HG03521 (cell line): ENCODE measurements around the gene DUSP2.
"Not testable (repeated sequence)": the region's sequence is repeated elsewhere in the genome, so short reads cannot be mapped to it uniquely, and the experiment has no call there.

Experiments used
- ATAC-seq: cut with Tn5 transposase; IDR thresholded peaks from one replicate; pipeline ENCODE4 v1.9.1; 2021; ENCODE audit warnings: mild to moderate bottlenecking, moderate library complexity; ENCODE audit not compliant: unreplicated experiment

Gene DUSP2

DNA sequence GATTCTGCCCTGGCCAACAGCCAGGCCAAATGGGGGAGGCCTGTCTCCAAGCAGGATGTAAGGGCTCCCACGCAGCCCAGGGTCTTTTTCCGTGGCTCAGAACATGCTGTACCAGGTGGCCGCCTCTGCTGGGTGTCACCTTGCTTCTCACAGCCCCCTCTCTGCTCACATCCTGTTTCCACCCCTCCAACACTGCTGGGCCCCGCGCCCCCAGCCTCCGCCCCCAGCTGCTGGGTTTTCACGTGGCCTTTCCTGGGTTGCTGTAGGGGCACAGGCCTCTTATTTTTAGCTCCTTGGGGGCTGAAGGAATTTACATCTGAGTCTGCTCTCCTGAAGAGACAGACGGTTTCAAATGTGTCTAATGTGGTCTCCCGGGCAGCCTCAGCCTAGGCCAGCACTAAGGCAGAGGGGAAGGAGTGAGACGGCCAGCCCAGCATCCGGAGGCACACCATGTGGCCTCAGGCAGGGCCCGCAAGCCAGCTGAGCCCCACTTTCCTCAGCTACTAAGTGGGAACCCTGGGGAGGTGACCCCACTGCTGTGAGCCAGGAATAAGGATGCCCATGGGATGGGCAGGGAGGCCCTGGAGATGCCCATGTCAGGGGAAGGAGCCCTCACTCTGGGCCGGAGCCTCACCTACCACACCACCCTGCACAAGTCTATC, 18.7 kb upstream of the DUSP2 start:
- ATAC-seq: peak; percentile 50

- ATAC-seq: peak; percentile 7
Observed at GRCh38 chr2:96163415-96163767, 18.2 kb upstream of the DUSP2 start.

DNA sequence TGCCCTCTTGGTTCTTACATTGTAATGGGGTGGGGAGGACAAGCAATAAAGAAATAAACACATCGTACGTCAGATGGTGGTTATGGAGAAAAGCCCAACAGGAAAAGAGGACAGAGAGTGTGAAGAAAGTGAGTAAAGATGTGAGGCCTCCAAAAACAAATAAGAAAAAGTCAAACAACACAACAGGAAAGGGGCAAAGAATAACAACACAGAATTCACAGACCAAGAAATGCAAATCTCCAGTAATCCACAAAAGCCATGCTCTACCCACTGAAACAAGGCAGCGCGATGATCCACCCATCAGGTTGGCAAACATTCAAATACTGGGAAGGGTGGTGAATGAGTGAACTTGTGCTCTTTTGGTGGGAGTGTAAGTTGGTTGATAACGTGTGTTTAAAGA, 16.7 kb upstream of the DUSP2 start:
- ATAC-seq: no peak

- not testable (repeated sequence) for ATAC-seq
Observed at GRCh38 chr2:96160366-96160765, 15.1 kb upstream of the DUSP2 start.

DNA sequence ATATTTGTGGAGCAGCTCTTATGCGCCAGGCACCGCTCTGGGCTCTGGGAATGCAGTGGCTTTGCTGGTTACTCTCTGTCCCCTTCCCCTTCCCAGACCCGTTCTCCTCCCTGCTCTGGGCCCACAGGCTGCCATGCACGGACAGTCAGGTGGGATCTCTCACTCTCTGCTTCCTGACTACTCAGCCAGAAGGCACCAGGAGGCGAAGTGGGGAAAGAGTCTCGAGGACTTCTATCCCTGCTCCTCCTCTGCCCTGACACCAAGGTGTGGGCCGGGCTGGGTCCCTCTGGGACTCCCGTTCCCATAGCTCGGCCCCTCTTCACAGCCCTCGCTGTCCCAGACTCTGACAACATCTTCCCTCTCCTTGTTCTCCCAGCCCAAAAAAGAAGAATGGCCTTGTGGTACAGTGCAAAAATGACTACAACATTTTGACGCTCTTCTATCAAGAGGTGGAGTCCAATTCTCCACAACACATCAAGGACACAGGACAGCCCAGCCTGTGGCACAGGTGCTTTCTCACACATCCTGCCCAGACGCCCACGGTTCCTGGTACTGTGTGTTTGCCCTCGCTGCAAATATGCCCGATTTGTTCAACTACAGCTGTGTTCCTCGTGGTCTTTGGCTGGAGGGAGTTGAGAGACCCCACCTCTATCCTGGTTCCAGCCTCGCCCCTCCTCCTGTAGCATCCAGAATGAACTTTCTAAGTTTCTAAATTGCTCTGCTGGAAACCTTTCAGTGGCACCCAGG, 14.0 kb upstream of the DUSP2 start:
- no peak for ATAC-seq

DNA sequence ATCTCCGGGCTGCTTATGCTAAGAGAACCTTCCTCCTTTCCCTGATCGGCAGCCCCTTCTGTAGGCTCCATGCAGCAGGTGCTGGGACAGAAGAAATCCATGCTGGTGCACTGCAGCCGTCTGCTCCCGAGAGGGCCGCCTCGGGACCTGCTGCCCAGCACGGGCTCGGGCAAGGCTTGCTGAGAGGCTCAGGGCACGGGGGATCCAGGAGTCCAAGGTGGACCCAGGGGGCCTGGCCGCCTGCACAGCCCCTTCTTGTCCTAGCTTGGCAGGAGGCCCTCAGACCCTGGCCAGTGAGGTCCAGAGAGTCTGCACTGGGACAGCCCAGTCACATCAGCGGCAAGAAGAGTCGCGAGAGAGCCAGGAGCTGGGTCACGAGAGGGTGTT, 13.3 kb upstream of the DUSP2 start:
- no peak for ATAC-seq

DNA sequence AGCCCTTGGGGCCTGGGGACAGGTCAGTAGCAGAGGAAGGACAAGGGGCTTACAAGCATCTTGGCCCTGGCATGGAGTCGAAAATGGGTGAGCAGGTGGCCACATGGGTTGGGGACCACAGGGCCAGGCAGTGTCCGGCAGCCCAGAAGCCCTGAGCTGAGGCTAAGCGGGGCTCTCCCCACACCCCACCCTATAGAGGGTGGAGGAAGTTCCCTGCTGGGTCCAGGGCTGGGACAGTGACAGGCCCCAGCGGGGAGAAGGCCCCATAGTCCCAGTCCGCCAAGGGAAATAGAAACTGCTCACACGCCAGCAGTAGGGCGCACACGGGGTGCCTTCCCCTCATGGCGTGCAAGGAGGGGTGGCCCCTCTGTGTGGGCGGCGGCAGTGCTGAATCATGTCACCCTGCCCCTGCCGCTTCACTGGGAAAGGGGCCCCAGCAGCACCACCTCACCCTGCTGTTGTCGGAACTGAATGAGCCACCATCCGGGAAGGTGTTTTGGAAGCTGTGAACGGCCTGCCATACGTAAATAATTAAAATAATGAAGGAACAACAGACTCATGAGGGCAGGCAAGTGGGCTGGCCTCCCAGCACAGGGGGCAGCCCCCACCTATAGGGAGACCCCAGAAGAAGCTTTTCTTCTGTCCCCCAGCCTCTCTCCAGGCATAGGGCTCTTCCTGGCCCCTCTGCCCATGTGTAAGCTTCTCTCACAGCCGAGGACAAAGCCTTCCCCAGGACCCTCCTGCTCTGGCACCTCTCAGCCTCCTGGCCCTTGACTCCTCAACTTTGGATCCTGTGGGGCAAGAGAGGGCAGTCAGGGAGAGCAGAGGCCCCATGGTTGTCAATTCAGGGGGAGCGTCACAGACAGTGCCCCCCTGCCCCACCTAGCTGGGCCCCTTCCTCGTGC, 12.7 kb upstream of the DUSP2 start:
- ATAC-seq: peak; percentile 45

GRCh38 chr2:96156926-96157648, 11.8 kb upstream of the DUSP2 start:
- ATAC-seq: no peak

GRCh38 chr2:96156011-96156820, 11.0 kb upstream of the DUSP2 start:
- no peak for ATAC-seq

- no peak for ATAC-seq
Observed at GRCh38 chr2:96154506-96155380, 9.5 kb upstream of the DUSP2 start.

GRCh38 chr2:96153991-96154431, 8.8 kb upstream of the DUSP2 start:
- no peak for ATAC-seq

GRCh38 chr2:96153291-96153713, 8.1 kb upstream of the DUSP2 start:
- ATAC-seq: no peak

- no peak for ATAC-seq
Observed at GRCh38 chr2:96152304-96153161, 7.3 kb upstream of the DUSP2 start.

- no peak for ATAC-seq
Observed at GRCh38 chr2:96151595-96152303, 6.5 kb upstream of the DUSP2 start.

DNA sequence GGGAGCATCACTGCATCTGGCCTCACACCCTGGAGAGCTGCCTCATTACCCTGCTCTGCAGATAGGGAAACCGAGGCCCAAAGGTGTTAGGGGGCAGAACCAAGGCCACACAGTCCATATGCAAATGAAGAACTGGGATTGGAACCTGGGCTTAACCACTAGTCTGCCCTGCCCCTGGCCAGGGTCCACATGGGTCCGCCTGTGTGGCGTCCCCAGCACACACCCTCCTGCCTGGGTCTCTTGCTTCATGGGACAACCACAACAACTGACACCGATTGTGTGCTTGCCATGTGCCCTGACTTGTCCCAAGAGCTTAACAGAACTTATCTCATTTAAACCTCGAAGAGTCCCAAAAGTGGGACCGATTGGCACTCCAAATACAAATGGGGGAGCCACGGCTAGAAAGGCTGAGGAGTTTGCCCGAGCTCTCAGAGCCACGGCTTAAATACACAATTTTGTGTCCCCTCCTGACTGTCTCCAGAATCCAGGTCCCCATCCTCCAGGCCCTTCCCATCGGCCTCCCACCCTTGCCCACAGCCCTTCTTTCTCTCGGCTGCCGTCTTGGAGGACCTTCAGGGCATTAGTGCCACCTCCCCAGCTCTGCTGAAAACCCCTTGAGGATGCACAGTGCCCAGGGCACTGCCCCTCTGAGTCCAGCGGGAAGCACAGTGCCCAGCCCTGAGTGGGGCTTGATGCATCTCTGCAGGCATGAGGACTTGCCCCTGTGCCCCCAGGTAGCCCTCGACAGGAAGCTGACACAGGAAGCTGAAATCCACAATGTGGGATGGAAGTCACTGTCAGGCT, 5.8 kb upstream of the DUSP2 start:
- ATAC-seq: no peak

- ATAC-seq: no peak
Observed at GRCh38 chr2:96150007-96150640, 4.9 kb upstream of the DUSP2 start.
